BLaER1 treated with 17β-estradiol and CSF1 and Interleukin-3, amounts not matched to agents 10 nM and 100 nM (cell line): ENCODE results near the gene NRG3.

Experiments
- H3K27ac ChIP-seq, 11 experiments: shearing (Covaris generic); formaldehyde crosslinking; 2 replicates each; pipeline ENCODE4 v1.8.1; 2022
- H3K27me3 ChIP-seq, 11 experiments: shearing (Covaris generic); formaldehyde crosslinking; 2 replicates each; pipeline ENCODE4 v1.8.1; 2022
- H3K36me3 ChIP-seq, 11 experiments: shearing (Covaris generic); formaldehyde crosslinking; 2 replicates each; pipeline ENCODE4 v1.8.1; 2022
- H3K4me1 ChIP-seq, 10 experiments: shearing (Covaris generic); formaldehyde crosslinking; 2 replicates each; pipeline ENCODE4 v1.8.1; 2022
- H3K4me2 ChIP-seq, 11 experiments: shearing (Covaris generic); formaldehyde crosslinking; 2 replicates each; pipeline ENCODE4 v1.8.1; 2022
- H3K4me3 ChIP-seq, 10 experiments: shearing (Covaris generic); formaldehyde crosslinking; 2 replicates each; pipeline ENCODE4 v1.8.1; 2022
- H3K9ac ChIP-seq, 11 experiments: shearing (Covaris generic); formaldehyde crosslinking; 2 replicates each; pipeline ENCODE4 v1.8.1; 2022
- H3K9me3 ChIP-seq, 11 experiments: shearing (Covaris generic); formaldehyde crosslinking; replicated peaks in 1 of 11; 2 replicates each; pipeline ENCODE4 v1.8.1; 2022
- H4K20me1 ChIP-seq, 11 experiments: shearing (Covaris generic); formaldehyde crosslinking; 2 replicates each; pipeline ENCODE4 v1.8.1; 2022
- Cebpa-rat ChIP-seq, 11 experiments: shearing (Covaris generic); IDR thresholded peaks; 2 replicates each; pipeline ENCODE4 v1.8.1; 2022

Gene NRG3

GRCh38 chr10:82811621-82812020 is 936.6 kb downstream of the NRG3 start:
- H3K9me3 ChIP-seq: peaks cover 8 to 19% (median 12%) of the 10 kb centered on the region in 11 experiments; a peak in 17 of 22 replicates
- no peak overlapping the region for H3K4me3 ChIP-seq
- H3K9ac ChIP-seq: no peak overlapping the region
- H3K27me3 ChIP-seq: no peaks in the 10 kb centered on the region
- peaks cover 0 to 9% (median 4%) of the 10 kb centered on the region in 10 experiments; a peak in 8 of 20 replicates for H3K4me1 ChIP-seq
- no peaks in the 10 kb centered on the region for H4K20me1 ChIP-seq
- H3K4me2 ChIP-seq: no peak overlapping the region
- no peak overlapping the region for H3K27ac ChIP-seq
- TF ChIP-seq Cebpa-rat (IDR thresholded peaks at IDR 0.05): no peak
- H3K36me3 ChIP-seq: peaks cover 0 to 12% (median 0%) of the 10 kb centered on the region in 11 experiments; a peak in 6 of 22 replicates

GRCh38 chr10:82813856-82814255 is 938.9 kb downstream of the NRG3 start:
- Histone ChIP-seq H3K27ac (no peak overlapping the region), H3K4me1 (peaks cover 0 to 9% (median 4%) of the 10 kb centered on the region in 10 experiments; a peak in 8 of 20 replicates), H3K9ac (no peak overlapping the region), H3K9me3 (peaks cover 9 to 21% (median 14%) of the 10 kb centered on the region in 11 experiments; a peak in 17 of 22 replicates), H3K27me3 (no peaks in the 10 kb centered on the region), H3K4me2 (peak overlapping the region in 2 of 11 experiments; percentile 45 to 54; a peak in 4 of 22 replicates), H4K20me1 (no peaks in the 10 kb centered on the region), H3K36me3 (peaks cover 0 to 13% (median 0%) of the 10 kb centered on the region in 11 experiments; a peak in 6 of 22 replicates), H3K4me3 (no peak overlapping the region)
- TF ChIP-seq Cebpa-rat (IDR thresholded peaks at IDR 0.05): no peak

GRCh38 chr10:82814635-82815034 is 939.6 kb downstream of the NRG3 start:
- no peaks in the 10 kb centered on the region for H4K20me1 ChIP-seq
- H3K27ac ChIP-seq: no peak overlapping the region
- peaks cover 0 to 9% (median 4%) of the 10 kb centered on the region in 10 experiments; a peak in 8 of 20 replicates for H3K4me1 ChIP-seq
- H3K4me2 ChIP-seq: no peak overlapping the region
- peaks cover 9 to 21% (median 14%) of the 10 kb centered on the region in 11 experiments; a peak in 17 of 22 replicates for H3K9me3 ChIP-seq
- no peak overlapping the region for H3K9ac ChIP-seq
- TF ChIP-seq Cebpa-rat (IDR thresholded peaks at IDR 0.05): no peak
- H3K27me3 ChIP-seq: no peaks in the 10 kb centered on the region
- peaks cover 0 to 13% (median 0%) of the 10 kb centered on the region in 11 experiments; a peak in 6 of 22 replicates for H3K36me3 ChIP-seq
- H3K4me3 ChIP-seq: no peak overlapping the region

- Histone ChIP-seq H3K4me2 (no peak overlapping the region), H3K9me3 (peaks cover 9 to 21% (median 14%) of the 10 kb centered on the region in 11 experiments; a peak in 17 of 22 replicates), H3K4me3 (no peak overlapping the region), H4K20me1 (no peaks in the 10 kb centered on the region), H3K27ac (no peak overlapping the region), H3K4me1 (peaks cover 0 to 9% (median 4%) of the 10 kb centered on the region in 10 experiments; a peak in 10 of 20 replicates), H3K36me3 (peaks cover 0 to 13% (median 0%) of the 10 kb centered on the region in 11 experiments; a peak in 6 of 22 replicates), H3K9ac (no peak overlapping the region), H3K27me3 (no peaks in the 10 kb centered on the region)
- TF ChIP-seq Cebpa-rat (IDR thresholded peaks at IDR 0.05): no peak
These were observed 940.7 kb downstream of the NRG3 start for GRCh38 chr10:82815680-82816079.

- no peak overlapping the region for H3K27ac ChIP-seq
- H3K4me1 ChIP-seq: peaks cover 6 to 22% (median 12%) of the 10 kb centered on the region in 10 experiments
- H3K27me3 ChIP-seq: no peaks in the 10 kb centered on the region
- no peak overlapping the region for H3K4me2 ChIP-seq
- H3K4me3 ChIP-seq: no peak overlapping the region
- H3K9me3 ChIP-seq: peaks cover 9 to 21% (median 14%) of the 10 kb centered on the region in 11 experiments; a peak in 17 of 22 replicates
- H3K9ac ChIP-seq: no peak overlapping the region
- no peaks in the 10 kb centered on the region for H4K20me1 ChIP-seq
- H3K36me3 ChIP-seq: peaks cover 0 to 13% (median 0%) of the 10 kb centered on the region in 11 experiments; a peak in 6 of 22 replicates
- TF ChIP-seq Cebpa-rat (IDR thresholded peaks at IDR 0.05): no peak
These were observed 942.9 kb downstream of the NRG3 start for GRCh38 chr10:82817676-82818422.

- Histone ChIP-seq H3K9me3 (peaks cover 3 to 8% (median 7%) of the 10 kb centered on the region in 11 experiments; a peak in 17 of 22 replicates), H3K27me3 (no peaks in the 10 kb centered on the region), H3K4me3 (no peak overlapping the region), H3K9ac (no peak overlapping the region), H3K4me1 (peaks cover 6 to 15% (median 9%) of the 10 kb centered on the region in 10 experiments; a peak in 19 of 20 replicates), H3K36me3 (peaks cover 0 to 8% (median 0%) of the 10 kb centered on the region in 11 experiments; a peak in 6 of 22 replicates), H3K27ac (no peak overlapping the region; a peak in 1 of 22 replicates), H4K20me1 (no peaks in the 10 kb centered on the region), H3K4me2 (peak overlapping the region; percentile 9 to 55 (median 42); a peak in 18 of 22 replicates)
- TF ChIP-seq Cebpa-rat (IDR thresholded peaks at IDR 0.05): no peak
These were observed 946.0 kb downstream of the NRG3 start for GRCh38 chr10:82821043-82821442.

- H3K36me3 ChIP-seq: no peaks in the 10 kb centered on the region
- H3K9me3 ChIP-seq: no peaks in the 10 kb centered on the region
- H3K27ac ChIP-seq: no peak overlapping the region
- no peak overlapping the region for H3K4me3 ChIP-seq
- no peaks in the 10 kb centered on the region for H3K27me3 ChIP-seq
- no peak overlapping the region for H3K9ac ChIP-seq
- H4K20me1 ChIP-seq: no peaks in the 10 kb centered on the region
- no peak for TF ChIP-seq Cebpa-rat (IDR thresholded peaks at IDR 0.05)
- H3K4me2 ChIP-seq: no peak overlapping the region
- peaks cover 2 to 11% (median 6%) of the 10 kb centered on the region in 10 experiments; a peak in 19 of 20 replicates for H3K4me1 ChIP-seq
These were observed 951.1 kb downstream of the NRG3 start for GRCh38 chr10:82826132-82826531.

- no peak for TF ChIP-seq Cebpa-rat (IDR thresholded peaks at IDR 0.05)
- Histone ChIP-seq H3K4me3 (no peak overlapping the region), H3K9ac (no peak overlapping the region), H3K4me1 (0 out of 20 replicates have a peak, but pooled peaks cover 0 to 4% (median 0%) of the 10 kb centered on the region in 10 experiments), H3K27me3 (no peaks in the 10 kb centered on the region), H3K9me3 (no peaks in the 10 kb centered on the region), H3K4me2 (no peak overlapping the region), H3K27ac (no peak overlapping the region), H4K20me1 (no peaks in the 10 kb centered on the region), H3K36me3 (no peaks in the 10 kb centered on the region)
These were observed 952.9 kb downstream of the NRG3 start for GRCh38 chr10:82827901-82828300.

- Histone ChIP-seq H3K27me3 (no peaks in the 10 kb centered on the region), H3K27ac (no peak overlapping the region), H4K20me1 (no peaks in the 10 kb centered on the region), H3K9ac (no peak overlapping the region), H3K4me2 (no peak overlapping the region), H3K9me3 (peaks cover 8 to 18% (median 14%) of the 10 kb centered on the region in 11 experiments; a peak in 21 of 22 replicates), H3K36me3 (no peaks in the 10 kb centered on the region; a peak in 1 of 22 replicates), H3K4me1 (no peaks in the 10 kb centered on the region), H3K4me3 (no peak overlapping the region)
- TF ChIP-seq Cebpa-rat (IDR thresholded peaks at IDR 0.05): no peak
These were observed 972.2 kb downstream of the NRG3 start for GRCh38 chr10:82847242-82847641.
